Measurements from ENCODE around the gene CEP85L. TPM values are rescaled to one million over a fixed set of nuclear protein-coding genes. Genes with fewer than 3 reads are reported as not detected.

CEP85L gene
- total and polyA plus RNA-seq, 2 of the 4 experiments (the other 2 are of a cell fraction): 2.3 to 25.6 TPM

GRCh38 chr6:118661831-118662230 is 10.4 kb upstream of the CEP85L start:
- H3K14ac ChIP-seq (replicated peaks; ENCODE audit: low read depth, low read length): no peak overlapping the region
- DNase-seq (no peak), ATAC-seq (ENCODE audit: low read depth) (no peak)
- no peaks in the 10 kb centered on the region for H3K36me3 ChIP-seq (ENCODE audit: control insufficient read depth, insufficient read depth, low read length)
- no peaks in the 10 kb centered on the region for H3K9me3 ChIP-seq (ENCODE audit: control insufficient read depth, insufficient read depth, low read length)
- no peak overlapping the region for H4K8ac ChIP-seq (ENCODE audit: low read depth in 2 of 2, low read length in 2 of 2)
- H3K4me1 ChIP-seq (ENCODE audit: control insufficient read depth, insufficient read depth, low read length): no peaks in the 10 kb centered on the region; the same call in 1 of the 2 replicates
- no peaks in the 10 kb centered on the region for H3K27me3 ChIP-seq (ENCODE audit: control insufficient read depth, insufficient read depth, low read length)
- no peaks in the 10 kb centered on the region; the same call in 1 of the 2 replicates for H3K9me1 ChIP-seq (ENCODE audit: insufficient read depth, low read length)
- H4K91ac ChIP-seq (ENCODE audit: insufficient read depth, low read depth, low read length): no peak overlapping the region
- in situ Hi-C loops (cut with MboI; ENCODE audit: low sequenced_read_pairs) (no loop called here), intact Hi-C loops (cut with micrococcal nuclease) (no loop called here), dilution Hi-C loops (cut with HindIII; ENCODE audit: low sequenced_read_pairs, unreplicated experiment) (no loop called here)
- no peak overlapping the region for H2AK5ac ChIP-seq (ENCODE audit: low read depth, low read length)
- no peak overlapping the region for H3K56ac ChIP-seq (ENCODE audit: extremely low read depth, insufficient read depth, low read length)
- no peaks in the 10 kb centered on the region for H4K20me1 ChIP-seq (ENCODE audit: insufficient read depth, low read length)
- no peak overlapping the region for H3K4ac ChIP-seq (ENCODE audit: low read depth, low read length)
- no peak overlapping the region for H2BK5ac ChIP-seq (ENCODE audit: low read depth, low read length, poor library complexity, severe bottlenecking)
- POLR2A ChIA-PET (ENCODE audit: unreplicated experiment): no interaction called here
- WGBS, 2 experiments (ENCODE audit: extremely low coverage in 2 of 2, insufficient read length in 1 of 2): no CpG with 5 or more reads among the region's 3 CpGs
- no TSS peak for BruUV-seq (replicated peaks)
- no peak overlapping the region for H2AK9ac ChIP-seq (replicated peaks; ENCODE audit: low read depth, low read length, poor library complexity)
- CTCF ChIA-PET: no interaction called here
- no peak overlapping the region for H3K4me3 ChIP-seq (ENCODE audit: insufficient read depth, low read depth, low read length)
- no peak overlapping the region for H3K23ac ChIP-seq (ENCODE audit: low read depth, low read length)
- H3K79me1 ChIP-seq (ENCODE audit: low read depth in 1 of 2, low read length in 2 of 2): no peaks in the 10 kb centered on the region; a peak in 1 of 4 replicates
- no peak overlapping the region for H2BK120ac ChIP-seq (ENCODE audit: low read depth, low read length)
- TF ChIP-seq POLR2A (IDR thresholded peaks at IDR 0.05; ENCODE audit: low read depth, low read length): no peak
- TF ChIP-seq NFE2L2 (IDR thresholded peaks at IDR 0.05; ENCODE audit: low read depth, low read length): no peak
- TF ChIP-seq, protein P1, sequence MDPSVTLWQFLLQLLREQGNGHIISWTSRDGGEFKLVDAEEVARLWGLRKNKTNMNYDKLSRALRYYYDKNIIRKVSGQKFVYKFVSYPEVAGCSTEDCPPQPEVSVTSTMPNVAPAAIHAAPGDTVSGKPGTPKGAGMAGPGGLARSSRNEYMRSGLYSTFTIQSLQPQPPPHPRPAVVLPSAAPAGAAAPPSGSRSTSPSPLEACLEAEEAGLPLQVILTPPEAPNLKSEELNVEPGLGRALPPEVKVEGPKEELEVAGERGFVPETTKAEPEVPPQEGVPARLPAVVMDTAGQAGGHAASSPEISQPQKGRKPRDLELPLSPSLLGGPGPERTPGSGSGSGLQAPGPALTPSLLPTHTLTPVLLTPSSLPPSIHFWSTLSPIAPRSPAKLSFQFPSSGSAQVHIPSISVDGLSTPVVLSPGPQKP (IDR thresholded peaks at IDR 0.05; ENCODE audit: borderline replicate concordance, low read depth, low read length): no peak
- no peak for TF ChIP-seq RCOR1 (IDR thresholded peaks at IDR 0.05; ENCODE audit: insufficient replicate concordance, low read length)
- no peak for TF ChIP-seq CEBPB (IDR thresholded peaks at IDR 0.05; ENCODE audit: low read depth, low read length)
- TF ChIP-seq MAFK (IDR thresholded peaks at IDR 0.05; ENCODE audit: low read depth, low read length): no peak
- no peak for TF ChIP-seq SMC3 (IDR thresholded peaks at IDR 0.05; ENCODE audit: low read depth, low read length)
- TF ChIP-seq, protein P2, sequence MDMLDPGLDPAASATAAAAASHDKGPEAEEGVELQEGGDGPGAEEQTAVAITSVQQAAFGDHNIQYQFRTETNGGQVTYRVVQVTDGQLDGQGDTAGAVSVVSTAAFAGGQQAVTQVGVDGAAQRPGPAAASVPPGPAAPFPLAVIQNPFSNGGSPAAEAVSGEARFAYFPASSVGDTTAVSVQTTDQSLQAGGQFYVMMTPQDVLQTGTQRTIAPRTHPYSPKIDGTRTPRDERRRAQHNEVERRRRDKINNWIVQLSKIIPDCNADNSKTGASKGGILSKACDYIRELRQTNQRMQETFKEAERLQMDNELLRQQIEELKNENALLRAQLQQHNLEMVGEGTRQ (IDR thresholded peaks at IDR 0.05; ENCODE audit: low read depth, low read length): no peak
- no peak for TF ChIP-seq RFX5 (IDR thresholded peaks at IDR 0.05; ENCODE audit: low read depth, low read length)
- TF ChIP-seq BHLHE40 (IDR thresholded peaks at IDR 0.05; ENCODE audit: low read depth, low read length): no peak
- no peak for TF ChIP-seq MAZ (IDR thresholded peaks at IDR 0.05; ENCODE audit: borderline replicate concordance, low read depth, low read length)
- TF ChIP-seq FOS (IDR thresholded peaks at IDR 0.05; ENCODE audit: low read depth, low read length): no peak
- TF ChIP-seq CHD1 (IDR thresholded peaks at IDR 0.05; ENCODE audit: low read depth, low read length): no peak
- H2BK20ac ChIP-seq (ENCODE audit: low read depth, low read length): no peak overlapping the region
- H4K5ac ChIP-seq (ENCODE audit: low read depth, low read length): no peak overlapping the region
- H3K9ac ChIP-seq (ENCODE audit: low read depth, low read length): no peak overlapping the region
- H3K18ac ChIP-seq (ENCODE audit: low read depth, low read length): no peak overlapping the region
- H3K27ac ChIP-seq (ENCODE audit: insufficient read depth, low read length): no peak overlapping the region
- no peak overlapping the region for H3K4me2 ChIP-seq (ENCODE audit: low read depth, low read length)
- no peak overlapping the region for H2BK15ac ChIP-seq (ENCODE audit: low read depth, low read length)
- no peak overlapping the region for H2AFZ ChIP-seq (replicated peaks; ENCODE audit: low read length, poor library complexity)
